Effector CD4-positive, alpha-beta T cell (primary cell): Measurements from ENCODE around the gene CDKN2B-AS1.

ENCODE experiments used
- DNase-seq: peaks from one replicate; pipeline ENCODE4 v3.0.0-alpha.2; 2020

CDKN2B-AS1 gene

GRCh38 chr9:22124263-22125011 is 129.8 kb downstream of the CDKN2B-AS1 start:
- no peak for DNase-seq

DNA sequence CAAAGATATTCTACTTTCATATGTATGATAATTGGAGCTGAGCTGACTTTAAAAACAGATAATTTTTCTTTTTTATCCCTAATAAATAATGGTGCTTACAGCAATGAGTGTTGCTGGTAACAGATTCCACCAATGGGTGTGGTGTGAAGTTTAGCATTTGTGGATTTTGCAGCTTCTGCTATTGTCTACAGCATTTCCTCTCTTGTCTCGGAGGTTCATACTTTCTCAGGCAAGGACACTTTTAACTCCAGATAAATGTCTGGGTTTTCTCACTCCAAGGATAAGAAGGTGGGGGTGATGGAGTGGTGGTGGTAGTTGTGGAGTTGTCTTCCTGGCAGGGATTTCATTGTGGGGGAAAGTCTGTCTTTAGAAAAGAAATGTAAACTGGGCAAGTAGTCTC is 134.5 kb downstream of the CDKN2B-AS1 start:
- no peak for DNase-seq

DNA sequence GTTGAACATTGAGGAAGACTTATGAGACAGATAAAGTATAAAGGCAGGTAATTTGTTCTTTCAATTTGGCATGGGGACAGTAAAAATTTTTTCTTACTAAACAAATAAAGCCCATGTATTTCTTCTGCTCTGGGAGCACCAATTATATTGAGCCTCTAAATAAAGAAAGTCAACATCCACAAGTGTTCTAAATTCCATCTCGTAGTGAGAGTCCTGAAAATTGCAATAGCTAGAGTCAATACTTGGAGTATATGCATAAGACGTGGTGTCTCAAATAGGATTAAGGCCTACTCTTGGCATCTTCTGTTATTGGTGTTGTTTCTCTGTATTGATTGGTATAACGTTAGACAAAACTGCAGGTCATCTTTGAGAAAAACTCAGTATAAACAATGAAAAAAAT is 135.0 kb downstream of the CDKN2B-AS1 start:
- no peak for DNase-seq

GRCh38 chr9:22131817-22132216 is 137.2 kb downstream of the CDKN2B-AS1 start:
- no peak for DNase-seq

- DNase-seq, result no peak
Observed at GRCh38 chr9:22134390-22134789, 139.8 kb downstream of the CDKN2B-AS1 start.

GRCh38 chr9:22136461-22137096 is 142.0 kb downstream of the CDKN2B-AS1 start:
- DNase-seq, result no peak

- no peak for DNase-seq
Observed at GRCh38 chr9:22138956-22139660, 144.5 kb downstream of the CDKN2B-AS1 start.

- DNase-seq, result no peak
Observed at GRCh38 chr9:22141908-22142307, 147.3 kb downstream of the CDKN2B-AS1 start.

DNA sequence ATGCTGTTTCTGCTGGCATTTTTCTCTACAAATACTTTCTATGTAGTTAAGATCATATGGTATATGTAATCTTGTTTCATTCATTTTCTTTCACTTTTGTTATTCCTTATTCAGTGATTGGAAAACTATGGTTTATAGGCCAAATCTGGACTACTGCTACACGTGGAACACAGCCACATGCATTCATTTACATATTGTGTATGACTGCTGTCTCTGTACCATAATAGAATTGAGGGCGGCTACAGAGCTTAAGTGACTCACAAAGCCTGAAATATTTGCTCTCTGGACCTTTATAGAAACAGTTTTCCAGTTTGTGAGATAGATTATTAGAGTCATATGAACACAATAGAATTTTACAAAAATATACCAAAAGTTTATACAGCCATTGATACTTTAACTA is 148.1 kb downstream of the CDKN2B-AS1 start:
- no peak for DNase-seq

DNA sequence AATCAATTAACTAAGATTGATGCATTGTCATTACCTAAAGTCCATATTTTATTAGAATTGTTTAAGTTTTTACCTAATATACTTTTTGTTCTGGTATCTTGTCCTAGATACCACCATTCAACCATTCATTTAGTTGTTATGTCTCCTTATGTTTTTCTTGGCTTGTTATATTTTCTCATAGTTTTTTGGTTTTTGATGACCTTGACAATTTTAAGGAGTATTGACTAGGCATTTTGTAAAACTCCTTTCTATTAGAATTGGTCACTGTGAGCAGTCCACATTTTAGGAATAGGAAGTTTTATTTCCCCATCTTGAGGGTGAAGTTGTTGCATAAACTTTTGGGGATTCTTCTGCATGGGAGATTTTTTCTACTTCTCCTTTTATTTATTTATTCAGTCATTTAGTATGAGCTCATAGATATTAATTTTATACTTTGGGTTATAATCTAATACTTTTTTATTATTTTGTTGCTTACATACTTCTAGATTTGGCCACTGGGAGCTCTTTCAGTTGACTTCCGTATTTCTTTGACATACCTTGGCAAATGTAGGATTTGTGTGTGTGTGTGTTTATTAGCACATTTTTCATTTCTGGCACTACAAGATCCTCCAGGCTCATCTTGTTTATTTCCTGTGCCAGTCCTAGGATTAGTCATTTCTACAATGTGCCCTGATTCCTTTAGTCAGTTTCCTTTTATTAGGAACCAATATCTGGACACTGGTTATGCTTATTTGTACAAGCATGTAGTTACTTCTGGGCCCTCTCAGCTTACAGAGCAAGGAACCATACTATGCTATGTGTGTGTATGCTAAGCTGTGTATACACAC is 149.4 kb downstream of the CDKN2B-AS1 start:
- no peak for DNase-seq

GRCh38 chr9:22146604-22147003 is 152.0 kb downstream of the CDKN2B-AS1 start:
- no peak for DNase-seq

- DNase-seq, result no peak
Observed at GRCh38 chr9:22147813-22148527, 153.4 kb downstream of the CDKN2B-AS1 start.

DNA sequence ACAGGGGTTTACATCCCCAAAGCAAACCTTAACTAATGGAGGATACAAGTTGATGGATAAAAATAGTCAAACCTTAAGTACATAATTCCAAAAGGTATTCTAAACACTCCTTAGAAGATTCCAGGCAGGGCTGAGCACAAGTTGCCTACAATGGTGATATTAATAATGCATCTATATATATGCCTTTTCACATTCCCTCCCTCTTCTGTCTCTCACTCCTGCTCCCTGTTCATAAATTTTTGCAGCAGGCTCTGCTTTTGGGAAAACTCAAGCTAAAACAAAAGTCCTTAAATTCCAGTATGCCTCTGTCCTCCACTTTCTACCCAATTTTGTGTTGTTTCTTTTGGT is 153.9 kb downstream of the CDKN2B-AS1 start:
- no peak for DNase-seq

DNA sequence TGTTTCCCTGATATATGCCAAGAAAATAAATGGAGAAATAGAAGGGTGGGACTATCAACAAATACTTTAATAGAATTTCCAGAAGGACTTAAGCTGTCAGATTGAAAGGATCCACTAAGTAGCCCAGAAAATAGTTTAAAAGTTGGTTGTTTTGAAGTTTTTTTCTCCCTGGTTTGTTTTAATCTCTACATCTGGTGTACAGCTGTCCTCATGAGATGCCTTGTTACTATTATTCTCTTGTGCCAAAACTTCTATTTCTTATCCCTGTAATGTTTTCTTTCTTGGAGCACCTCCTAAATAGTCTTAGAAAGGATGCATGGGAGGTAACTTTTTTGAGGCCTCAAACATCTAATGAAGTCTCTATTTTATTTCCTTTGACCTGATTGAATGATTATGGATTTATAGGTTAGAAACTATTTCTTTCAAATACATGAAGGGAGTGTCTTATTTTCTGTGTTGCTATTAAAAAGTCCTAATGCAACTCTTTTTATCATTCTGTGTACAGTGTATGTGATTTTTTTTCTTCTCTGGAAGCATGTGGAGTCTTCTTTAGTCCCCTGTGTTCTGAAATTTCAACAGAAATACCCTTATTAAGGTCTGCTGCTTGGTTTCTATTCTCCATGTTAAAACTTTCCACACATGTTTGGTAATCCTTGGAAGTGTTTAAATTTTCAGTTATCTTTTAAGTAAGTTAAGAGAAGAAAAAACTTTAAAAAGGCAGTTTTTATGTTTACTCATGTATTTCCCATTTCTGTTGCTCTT is 154.5 kb downstream of the CDKN2B-AS1 start:
- no peak for DNase-seq

- no peak for DNase-seq
Observed at GRCh38 chr9:22154064-22154463, 159.5 kb downstream of the CDKN2B-AS1 start.

DNA sequence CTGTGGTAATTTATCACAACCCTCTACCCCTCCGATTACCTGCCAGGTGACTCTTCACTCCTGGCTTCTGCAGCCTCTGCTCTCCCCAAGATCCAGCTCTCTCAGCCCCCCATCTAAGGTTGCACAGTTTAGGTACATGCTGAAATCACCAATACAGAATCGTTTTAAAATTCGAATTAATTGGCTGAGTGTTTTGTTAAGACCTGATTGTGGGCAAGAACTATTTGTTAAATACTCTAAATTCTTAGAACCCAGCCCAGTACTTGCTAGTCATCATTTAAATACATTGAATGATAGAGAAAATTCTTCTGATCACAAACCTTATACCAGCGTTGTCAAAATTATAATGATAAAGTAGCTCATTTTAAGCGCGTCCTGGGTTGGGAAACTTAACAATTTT is 162.0 kb downstream of the CDKN2B-AS1 start:
- no peak for DNase-seq

- no peak for DNase-seq
Observed at GRCh38 chr9:22157276-22157675, 162.7 kb downstream of the CDKN2B-AS1 start.

- DNase-seq, result no peak
Observed at GRCh38 chr9:22157828-22158227, 163.2 kb downstream of the CDKN2B-AS1 start.

- no peak for DNase-seq
Observed at GRCh38 chr9:22158271-22158670, 163.7 kb downstream of the CDKN2B-AS1 start.

DNA sequence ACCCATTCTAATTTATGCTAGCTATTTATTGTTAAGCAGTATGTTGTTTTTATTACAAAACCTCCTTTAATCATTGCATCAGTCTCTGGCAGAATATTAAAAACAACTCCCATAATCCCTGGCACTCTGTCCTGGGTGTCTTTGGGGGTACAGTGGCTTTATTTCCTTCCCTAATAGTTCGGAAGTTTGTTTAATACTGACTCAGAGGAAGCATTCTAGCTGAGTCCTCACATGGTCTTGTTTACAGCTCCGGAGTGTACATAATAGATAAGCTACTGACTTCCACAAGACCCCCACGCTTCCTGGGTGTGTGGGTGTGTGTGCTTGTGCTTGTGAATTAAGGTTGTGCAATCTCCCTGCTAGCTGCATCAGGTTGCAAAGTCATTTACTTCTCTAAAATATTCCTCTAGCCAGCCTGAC is 164.3 kb downstream of the CDKN2B-AS1 start:
- no peak for DNase-seq

DNA sequence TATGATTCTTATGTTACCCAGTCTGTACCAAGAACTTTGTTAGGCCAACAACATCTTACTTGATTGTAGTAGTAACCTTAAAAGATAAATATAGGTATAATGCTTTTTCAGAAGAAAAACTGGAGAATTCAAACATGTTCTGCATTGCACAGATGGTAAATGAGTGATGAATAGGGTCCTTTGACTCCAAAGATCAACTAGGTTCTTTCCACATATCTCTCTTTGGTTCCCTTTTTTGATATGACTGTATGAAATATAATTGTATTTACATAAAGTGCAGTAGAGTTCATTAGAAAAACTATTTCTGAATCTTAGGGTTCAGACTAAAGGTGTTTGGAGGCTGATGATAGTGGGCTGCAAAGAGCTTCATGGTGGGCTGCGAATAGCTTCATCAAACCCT is 165.0 kb downstream of the CDKN2B-AS1 start:
- DNase-seq, result no peak

GRCh38 chr9:22160221-22160620 is 165.6 kb downstream of the CDKN2B-AS1 start:
- no peak for DNase-seq
